Upper lobe of left lung (tissue), 4 donors: ENCODE results near the gene DFFA.
"Not testable (repeated sequence)": the region's sequence is repeated elsewhere in the genome, so short reads cannot be mapped to it uniquely, and the experiment has no call there.

Experiments
- POLR2A ChIP-seq, 4 donors: fragments of 450-650 bp; IDR thresholded peaks; one replicate each; pipeline ENCODE4 v1.5.1; 2016 to 2017; ENCODE audit warnings: antibody characterized with exemption in 4 of 4, mild to moderate bottlenecking in 2 of 4
- TF ChIP-seq, protein P1 (sequence below), 6 experiments: fragments of 450-650 bp in 4 of 6; fragments of 200-600 bp in 2 of 6; sonication (generic) in 2 of 6; IDR thresholded peaks; one replicate each; pipeline ENCODE4 v1.5.1; 2016 to 2019; ENCODE audit warnings: antibody characterized with exemption in 6 of 6

DNA sequence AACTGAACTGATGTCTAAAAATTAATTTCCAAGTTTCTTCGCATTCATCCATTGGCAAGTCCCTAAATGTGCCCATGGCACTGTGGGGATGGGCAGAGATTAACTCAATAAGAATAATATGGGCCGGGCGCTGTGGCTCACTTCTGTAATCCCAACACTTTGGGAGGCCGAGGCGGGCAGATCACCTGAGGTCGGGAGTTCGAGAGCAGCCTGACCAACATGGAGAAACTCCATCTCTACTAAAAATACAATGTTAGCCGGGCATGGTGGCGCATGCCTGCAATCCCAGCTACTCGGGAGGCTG, 1.9 kb upstream of the DFFA start:
- TF ChIP-seq, protein P1, sequence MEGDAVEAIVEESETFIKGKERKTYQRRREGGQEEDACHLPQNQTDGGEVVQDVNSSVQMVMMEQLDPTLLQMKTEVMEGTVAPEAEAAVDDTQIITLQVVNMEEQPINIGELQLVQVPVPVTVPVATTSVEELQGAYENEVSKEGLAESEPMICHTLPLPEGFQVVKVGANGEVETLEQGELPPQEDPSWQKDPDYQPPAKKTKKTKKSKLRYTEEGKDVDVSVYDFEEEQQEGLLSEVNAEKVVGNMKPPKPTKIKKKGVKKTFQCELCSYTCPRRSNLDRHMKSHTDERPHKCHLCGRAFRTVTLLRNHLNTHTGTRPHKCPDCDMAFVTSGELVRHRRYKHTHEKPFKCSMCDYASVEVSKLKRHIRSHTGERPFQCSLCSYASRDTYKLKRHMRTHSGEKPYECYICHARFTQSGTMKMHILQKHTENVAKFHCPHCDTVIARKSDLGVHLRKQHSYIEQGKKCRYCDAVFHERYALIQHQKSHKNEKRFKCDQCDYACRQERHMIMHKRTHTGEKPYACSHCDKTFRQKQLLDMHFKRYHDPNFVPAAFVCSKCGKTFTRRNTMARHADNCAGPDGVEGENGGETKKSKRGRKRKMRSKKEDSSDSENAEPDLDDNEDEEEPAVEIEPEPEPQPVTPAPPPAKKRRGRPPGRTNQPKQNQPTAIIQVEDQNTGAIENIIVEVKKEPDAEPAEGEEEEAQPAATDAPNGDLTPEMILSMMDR (IDR thresholded peaks at IDR 0.05) = not testable (repeated sequence)
- TF ChIP-seq POLR2A (IDR thresholded peaks at IDR 0.05) = not testable (repeated sequence)
